Mesendoderm (in vitro differentiated cells): ENCODE results near the gene PRM3.

ENCODE experiments used
- DNase-seq: peaks from one replicate; pipeline ENCODE4 v3.0.0; 2013
- H2AK5ac ChIP-seq: 2 replicates; pipeline ENCODE4 v1.6.1; 2013; ENCODE audit warnings: low read length, inconsistent platforms
- H2BK120ac ChIP-seq: 2 replicates; pipeline ENCODE4 v1.6.1; 2013; ENCODE audit warnings: low read depth, mild to moderate bottlenecking, low read length, moderate library complexity, mixed read lengths
- H2BK15ac ChIP-seq: replicated peaks from 2 replicates; pipeline ENCODE4 v1.6.1; 2013; ENCODE audit warnings: low read depth, mild to moderate bottlenecking, moderate library complexity
- H2BK5ac ChIP-seq: 2 replicates; pipeline ENCODE4 v1.6.1; 2013; ENCODE audit warnings: low read length, inconsistent platforms
- H3K18ac ChIP-seq: 2 replicates; pipeline ENCODE4 v1.6.1; 2013; ENCODE audit warnings: mild to moderate bottlenecking, low read length, mixed read lengths
- H3K23ac ChIP-seq: one replicate; pipeline ENCODE4 v1.6.1; 2013; ENCODE audit warnings: low read length
- H3K27ac ChIP-seq: 2 replicates; pipeline ENCODE4 v1.5.1; 2013; ENCODE audit warnings: low read depth, mild to moderate bottlenecking, inconsistent platforms, low read length, moderate library complexity
- H3K27me3 ChIP-seq: 2 replicates; pipeline ENCODE4 v1.6.1; 2013; ENCODE audit warnings: low read length, control low read depth, mild to moderate bottlenecking, inconsistent platforms; ENCODE audit not compliant: insufficient read depth, poor library complexity
- H3K36me3 ChIP-seq: 2 replicates; pipeline ENCODE4 v1.6.1; 2013; ENCODE audit warnings: low read length, inconsistent platforms; ENCODE audit not compliant: control insufficient read depth, insufficient read depth
- H3K4ac ChIP-seq: one replicate; pipeline ENCODE4 v1.6.1; 2013; ENCODE audit warnings: low read depth, mild to moderate bottlenecking, low read length, moderate library complexity
- H3K4me1 ChIP-seq: 2 replicates; pipeline ENCODE4 v1.6.1; 2013; ENCODE audit warnings: low read depth, low read length, inconsistent platforms; ENCODE audit not compliant: control insufficient read depth
- H3K4me2 ChIP-seq: 2 replicates; pipeline ENCODE4 v1.6.1; 2013; ENCODE audit warnings: low read length
- H3K4me3 ChIP-seq: 2 replicates; pipeline ENCODE4 v1.5.1; 2013; ENCODE audit warnings: mild to moderate bottlenecking, low read length
- H3K56ac ChIP-seq: one replicate; pipeline ENCODE4 v1.6.1; 2013; ENCODE audit warnings: low read length
- H3K79me1 ChIP-seq: 2 replicates; pipeline ENCODE4 v1.6.1; 2013; ENCODE audit warnings: low read length, inconsistent platforms
- H3K79me2 ChIP-seq: 2 replicates; pipeline ENCODE4 v1.6.1; 2013; ENCODE audit warnings: mild to moderate bottlenecking, low read length; ENCODE audit not compliant: control insufficient read depth, insufficient read depth
- H3K9ac ChIP-seq: 2 replicates; pipeline ENCODE4 v1.6.1; 2013; ENCODE audit warnings: low read length, inconsistent platforms
- H4K5ac ChIP-seq: one replicate; pipeline ENCODE4 v1.6.1; 2013; ENCODE audit warnings: low read length
- H4K8ac ChIP-seq: one replicate; pipeline ENCODE4 v1.6.1; 2013; ENCODE audit warnings: low read depth, mild to moderate bottlenecking, control low read depth, low read length, moderate library complexity
- WGBS: extraction: QIAGEN DNeasy Blood & Tissue Kit; methylation state at CpG from one replicate; pipeline ENCODE4 v1.1.7; 2013; ENCODE audit warnings: low lambda C conversion rate, missing lambda C conversion rate; ENCODE audit not compliant: insufficient coverage; ENCODE audit errors: extremely low coverage; 5-methylcytosine and 5-hydroxymethylcytosine counted together

PRM3 gene

DNA sequence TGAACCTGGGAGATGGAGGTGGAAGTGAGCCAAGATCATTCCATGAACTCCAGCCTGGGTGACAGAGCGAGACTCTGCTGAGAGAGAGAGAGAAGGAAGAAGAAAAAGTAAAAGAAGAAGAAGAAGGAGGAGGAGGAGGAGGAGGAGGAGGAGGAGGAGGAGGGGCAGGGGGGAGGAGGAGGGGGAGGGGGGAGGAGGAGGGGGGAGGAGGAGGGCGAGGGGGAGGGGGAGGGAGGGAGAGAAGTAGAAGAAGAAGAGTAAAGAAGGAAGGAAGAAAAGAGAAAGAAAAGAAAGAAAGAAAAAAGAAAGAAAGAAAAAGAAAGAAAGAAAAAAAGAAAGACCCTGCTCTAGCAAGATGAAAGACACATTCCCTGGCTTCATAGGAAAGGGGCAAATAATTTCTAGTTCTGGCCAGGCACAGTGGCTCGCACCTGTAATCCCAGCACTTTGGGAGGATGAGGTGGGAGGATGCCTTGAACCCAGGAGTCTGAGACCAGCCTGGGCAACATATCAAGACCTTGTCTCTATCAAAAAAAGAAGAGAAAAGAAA, 41.1 kb downstream of the PRM3 start:
- H3K79me2 ChIP-seq, result no peaks in the 10 kb centered on the region
- no peak overlapping the region for H3K27ac ChIP-seq
- DNase-seq, result no peak
- no peak overlapping the region for H3K4me3 ChIP-seq
- no peak overlapping the region for H3K4me2 ChIP-seq
- no peak overlapping the region for H2BK5ac ChIP-seq
- H2BK120ac ChIP-seq, result no peak overlapping the region
- no peak overlapping the region for H3K4ac ChIP-seq
- no peaks in the 10 kb centered on the region for H3K4me1 ChIP-seq
- no peak overlapping the region for H3K56ac ChIP-seq
- 100% methylated on average over 1 of the region's 3 CpGs for WGBS
- no peaks in the 10 kb centered on the region for H3K79me1 ChIP-seq
- no peak overlapping the region for H3K23ac ChIP-seq
- no peaks in the 10 kb centered on the region for H3K36me3 ChIP-seq
- no peak overlapping the region for H3K18ac ChIP-seq
- no peak overlapping the region for H2AK5ac ChIP-seq
- no peak overlapping the region for H2BK15ac ChIP-seq
- no peak overlapping the region for H3K9ac ChIP-seq
- H4K8ac ChIP-seq, result no peak overlapping the region
- no peak overlapping the region for H4K5ac ChIP-seq
- H3K27me3 ChIP-seq, result no peaks in the 10 kb centered on the region

DNA sequence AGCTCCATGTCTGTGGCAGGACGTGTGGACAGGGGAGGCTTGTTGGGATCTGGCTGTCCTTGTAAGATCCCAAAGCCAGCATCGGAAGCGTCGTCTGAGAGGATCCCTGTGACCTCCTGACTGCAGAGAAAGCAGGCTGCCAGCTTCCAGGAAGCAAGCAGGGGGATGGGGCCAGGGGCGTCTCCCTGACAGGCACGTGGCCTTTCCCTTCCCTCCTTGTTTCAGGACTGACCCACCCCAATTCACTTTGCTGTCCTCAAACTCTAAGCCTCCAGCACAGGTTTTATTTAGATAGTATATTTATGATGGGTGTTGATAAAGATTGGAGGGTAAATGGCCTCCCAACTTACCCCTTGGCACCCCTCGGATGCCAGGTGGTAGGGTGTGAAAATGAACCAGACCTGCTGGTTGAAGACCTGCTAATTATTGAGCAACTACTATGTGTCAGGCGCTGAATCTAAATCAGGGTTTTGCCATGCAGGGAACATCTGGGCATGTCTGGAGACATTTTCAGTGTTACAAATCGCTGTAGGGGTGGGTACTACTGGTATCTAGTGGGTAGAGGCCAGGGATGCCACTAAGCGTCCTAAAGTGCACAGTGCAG, 42.0 kb downstream of the PRM3 start:
- peak; percentile 28 for DNase-seq
- Histone ChIP-seq H3K79me1 (no peaks in the 10 kb centered on the region), H3K4me3 (no peak overlapping the region), H4K8ac (no peak overlapping the region), H2BK15ac (no peak overlapping the region), H3K79me2 (no peaks in the 10 kb centered on the region), H3K18ac (no peak overlapping the region), H3K23ac (peak overlapping the region; percentile 17), H3K4me2 (no peak overlapping the region), H2AK5ac (no peak overlapping the region), H3K4ac (no peak overlapping the region), H3K27ac (no peak overlapping the region), H3K9ac (no peak overlapping the region), H4K5ac (no peak overlapping the region), H3K4me1 (no peaks in the 10 kb centered on the region), H3K56ac (peak overlapping the region; percentile 70), H3K36me3 (no peaks in the 10 kb centered on the region), H2BK120ac (no peak overlapping the region), H3K27me3 (no peaks in the 10 kb centered on the region), H2BK5ac (no peak overlapping the region)
- WGBS, result no CpG with 5 or more reads among the region's 10 CpGs

DNA sequence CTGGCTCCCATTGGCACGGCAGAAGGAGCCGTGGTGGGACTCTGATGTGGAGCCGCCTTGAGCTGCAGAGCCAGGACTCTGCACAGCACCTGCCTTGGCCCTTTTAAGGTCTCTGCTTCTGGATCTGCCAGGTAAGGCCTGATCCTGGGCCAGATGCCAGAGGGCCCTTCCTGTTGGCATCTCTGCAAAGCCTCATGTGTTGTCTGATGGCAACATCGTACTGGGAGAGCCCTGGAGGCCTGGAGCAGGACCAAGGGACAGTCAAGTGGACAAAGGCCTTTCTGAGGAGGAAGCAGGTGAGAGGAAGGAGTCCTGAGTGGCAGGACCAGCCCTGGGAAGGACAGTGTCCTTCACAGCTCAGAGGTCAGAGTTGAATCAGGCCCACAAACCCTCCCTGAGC, 43.5 kb downstream of the PRM3 start:
- no peak overlapping the region for H2BK120ac ChIP-seq
- H3K4me3 ChIP-seq, result no peak overlapping the region
- no peaks in the 10 kb centered on the region for H3K79me2 ChIP-seq
- H3K4me2 ChIP-seq, result no peak overlapping the region
- no peak overlapping the region for H4K8ac ChIP-seq
- no CpG with 5 or more reads among the region's 4 CpGs for WGBS
- H2AK5ac ChIP-seq, result no peak overlapping the region
- no peak overlapping the region for H4K5ac ChIP-seq
- no peaks in the 10 kb centered on the region for H3K27me3 ChIP-seq
- H3K4me1 ChIP-seq, result no peaks in the 10 kb centered on the region
- no peaks in the 10 kb centered on the region for H3K79me1 ChIP-seq
- H3K56ac ChIP-seq, result no peak overlapping the region
- H3K4ac ChIP-seq, result no peak overlapping the region
- no peak overlapping the region for H3K9ac ChIP-seq
- H3K23ac ChIP-seq, result no peak overlapping the region
- no peak for DNase-seq
- H3K36me3 ChIP-seq, result no peaks in the 10 kb centered on the region
- no peak overlapping the region for H2BK5ac ChIP-seq
- no peak overlapping the region for H2BK15ac ChIP-seq
- no peak overlapping the region for H3K18ac ChIP-seq
- no peak overlapping the region for H3K27ac ChIP-seq

DNA sequence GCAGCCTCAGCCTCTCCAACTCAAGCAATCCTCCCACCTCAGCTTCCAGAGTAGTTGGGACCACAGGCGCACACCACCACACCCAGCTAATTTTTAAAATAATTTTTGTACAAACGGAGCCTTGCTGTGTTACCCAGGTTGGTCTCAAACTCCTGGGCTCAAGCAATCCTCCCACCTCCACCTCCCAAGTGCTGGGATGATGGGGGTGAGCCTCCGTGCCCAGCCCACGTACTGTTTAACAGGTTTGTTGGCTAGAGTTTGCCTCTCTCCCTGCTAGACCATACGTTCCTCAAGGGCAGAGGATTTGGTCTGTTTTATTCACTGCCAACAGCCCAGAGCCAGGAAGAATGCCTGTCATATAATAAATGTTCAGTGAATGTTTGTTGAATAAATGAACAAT, 44.0 kb downstream of the PRM3 start:
- no peaks in the 10 kb centered on the region for H3K27me3 ChIP-seq
- no peaks in the 10 kb centered on the region for H3K79me2 ChIP-seq
- H2BK15ac ChIP-seq, result no peak overlapping the region
- H4K8ac ChIP-seq, result no peak overlapping the region
- H3K23ac ChIP-seq, result no peak overlapping the region
- H3K36me3 ChIP-seq, result no peaks in the 10 kb centered on the region
- no peak for DNase-seq
- H3K18ac ChIP-seq, result no peak overlapping the region
- no peak overlapping the region for H2BK120ac ChIP-seq
- no peak overlapping the region for H4K5ac ChIP-seq
- no peak overlapping the region for H3K4me2 ChIP-seq
- no peak overlapping the region for H2BK5ac ChIP-seq
- H3K9ac ChIP-seq, result no peak overlapping the region
- WGBS, result no CpG with 5 or more reads among the region's 5 CpGs
- no peak overlapping the region for H3K27ac ChIP-seq
- H3K4me3 ChIP-seq, result no peak overlapping the region
- no peak overlapping the region for H3K56ac ChIP-seq
- H3K4ac ChIP-seq, result no peak overlapping the region
- H2AK5ac ChIP-seq, result no peak overlapping the region
- H3K4me1 ChIP-seq, result no peaks in the 10 kb centered on the region
- H3K79me1 ChIP-seq, result no peaks in the 10 kb centered on the region

DNA sequence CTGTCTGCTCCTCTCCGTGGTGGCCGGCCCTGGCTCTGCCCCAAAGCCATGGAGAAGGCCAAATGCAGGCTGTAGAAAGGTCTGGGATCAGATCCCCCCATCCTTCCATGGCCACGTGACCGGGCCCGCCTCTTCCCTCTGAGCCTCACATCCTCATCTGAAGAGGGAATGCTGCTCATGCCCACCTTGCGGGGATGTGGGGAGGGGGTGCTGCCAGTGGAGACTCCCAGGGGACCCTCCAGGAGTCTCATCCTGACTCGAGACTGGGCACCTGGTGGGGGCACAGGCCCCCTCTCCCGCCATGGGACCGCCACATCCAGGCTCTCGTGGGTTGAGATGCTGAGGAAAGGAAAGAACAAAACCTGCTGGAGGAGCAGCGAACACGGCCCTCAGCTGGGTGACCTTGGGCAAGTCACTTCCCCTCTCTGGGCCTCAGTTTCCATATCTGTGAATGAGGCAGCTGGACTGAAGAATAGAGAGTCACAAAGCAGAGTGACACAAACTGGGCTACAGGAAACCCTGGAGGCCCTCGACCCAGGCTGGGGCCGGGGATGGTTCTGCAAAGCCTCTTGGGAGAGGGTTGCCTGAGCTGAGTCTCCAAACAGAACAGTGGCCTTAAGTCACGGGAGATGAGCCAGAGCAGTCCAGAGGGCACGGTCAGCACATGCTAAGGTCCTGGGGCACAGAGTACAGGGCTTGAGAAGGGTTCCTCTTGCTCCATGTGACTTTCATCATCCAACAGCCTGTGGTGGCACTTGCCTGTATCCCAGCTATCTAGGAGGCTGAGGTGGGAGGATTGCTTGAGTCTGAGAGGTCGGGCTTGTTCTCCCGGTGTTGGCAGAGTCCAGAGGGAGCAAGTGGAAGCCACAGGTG, 47.5 kb downstream of the PRM3 start:
- WGBS, result no CpG with 5 or more reads among the region's 18 CpGs
- no peaks in the 10 kb centered on the region for H3K79me1 ChIP-seq

More for the DNA sequence above, 47.5 kb downstream of the PRM3 start:
- Histone ChIP-seq H3K4me1 (no peaks in the 10 kb centered on the region), H4K5ac (no peak overlapping the region), H3K9ac (no peak overlapping the region), H4K8ac (no peak overlapping the region), H3K27me3 (no peaks in the 10 kb centered on the region), H3K79me2 (no peaks in the 10 kb centered on the region), H3K4me2 (no peak overlapping the region), H3K56ac (no peak overlapping the region), H3K36me3 (no peaks in the 10 kb centered on the region), H3K18ac (no peak overlapping the region), H3K27ac (no peak overlapping the region), H3K4me3 (no peak overlapping the region), H2BK5ac (no peak overlapping the region), H2AK5ac (no peak overlapping the region), H3K23ac (no peak overlapping the region), H3K4ac (no peak overlapping the region), H2BK15ac (no peak overlapping the region), H2BK120ac (no peak overlapping the region)
- DNase-seq, result no peak
